IMR-90 (cell line): Measurements from ENCODE around the gene PNRC2.

Experiments used
- CEBPB ChIP-seq: IDR thresholded peaks from 2 replicates; pipeline ENCODE4 v1.6.1; 2012; ENCODE audit warnings: low read depth, low read length, improper control_type of control experiment
- CHD1 ChIP-seq: IDR thresholded peaks from 2 replicates; pipeline ENCODE4 v1.6.1; 2012; ENCODE audit warnings: low read depth, low read length, improper control_type of control experiment
- FOS ChIP-seq: fragments of 150-350 bp; IDR thresholded peaks from 2 replicates; pipeline ENCODE4 v1.6.1; 2016; ENCODE audit warnings: low read depth, low read length
- MAFK ChIP-seq: IDR thresholded peaks from 2 replicates; pipeline ENCODE4 v1.6.1; 2012; ENCODE audit warnings: low read depth, low read length, improper control_type of control experiment
- MXI1 ChIP-seq: IDR thresholded peaks from 2 replicates; pipeline ENCODE4 v1.6.1; 2012; ENCODE audit warnings: low read depth, mild to moderate bottlenecking, low read length, moderate library complexity, borderline replicate concordance
- NFE2L2 ChIP-seq: fragments of 150-350 bp; IDR thresholded peaks from 2 replicates; pipeline ENCODE4 v1.6.1; 2016; ENCODE audit warnings: low read depth, mild to moderate bottlenecking, low read length
- POLR2A ChIP-seq: IDR thresholded peaks from 2 replicates; pipeline ENCODE4 v1.6.1; 2012; ENCODE audit warnings: mild to moderate bottlenecking, low read depth, low read length
- RAD21 ChIP-seq: IDR thresholded peaks from 2 replicates; pipeline ENCODE4 v1.6.1; 2012; ENCODE audit warnings: low read length, improper control_type of control experiment
- RCOR1 ChIP-seq: IDR thresholded peaks from 2 replicates; pipeline ENCODE4 v1.6.1; 2012; ENCODE audit warnings: mild to moderate bottlenecking, low read length, improper control_type of control experiment; ENCODE audit not compliant: insufficient replicate concordance
- SMC3 ChIP-seq: fragments of 150-350 bp; IDR thresholded peaks from 2 replicates; pipeline ENCODE4 v1.6.1; 2016; ENCODE audit warnings: low read depth, mild to moderate bottlenecking, antibody characterized with exemption, low read length, moderate library complexity
- TF ChIP-seq, protein P1 (sequence below): conservative IDR thresholded peaks from 2 replicates; pipeline ENCODE4 v1.5.1; 2012; ENCODE audit warnings: mild to moderate bottlenecking, low read depth, low read length, improper control_type of control experiment
- TF ChIP-seq, protein P2 (sequence below): fragments of 150-350 bp; IDR thresholded peaks from 2 replicates; pipeline ENCODE4 v1.6.1; 2017; ENCODE audit warnings: mild to moderate bottlenecking, antibody characterized with exemption, low read length, low read depth
- TF ChIP-seq, protein P3 (sequence below): fragments of 150-350 bp; IDR thresholded peaks from 2 replicates; pipeline ENCODE4 v1.6.1; 2016; ENCODE audit warnings: low read depth, mild to moderate bottlenecking, low read length, moderate library complexity, borderline replicate concordance

DNA sequence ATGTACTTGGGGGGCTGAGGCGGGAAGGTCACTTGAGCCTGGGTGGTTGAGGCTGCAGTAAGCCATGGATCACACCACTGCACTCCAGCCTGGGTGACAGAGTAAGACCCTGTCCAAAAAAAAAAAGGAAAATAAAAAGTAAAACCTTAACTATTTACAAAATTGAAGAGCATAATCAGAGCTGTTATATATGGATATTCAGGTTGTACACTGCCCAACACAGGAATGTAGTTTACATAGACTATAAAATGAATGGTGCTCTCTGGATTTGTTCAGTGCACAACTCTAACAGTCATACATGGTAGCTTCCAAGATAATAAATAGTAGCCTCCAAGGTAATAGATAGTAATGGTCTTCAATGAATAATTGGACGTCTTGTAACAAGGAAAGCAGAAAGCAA lies 43.1 kb downstream of the PNRC2 start:
- TF ChIP-seq, protein P1, sequence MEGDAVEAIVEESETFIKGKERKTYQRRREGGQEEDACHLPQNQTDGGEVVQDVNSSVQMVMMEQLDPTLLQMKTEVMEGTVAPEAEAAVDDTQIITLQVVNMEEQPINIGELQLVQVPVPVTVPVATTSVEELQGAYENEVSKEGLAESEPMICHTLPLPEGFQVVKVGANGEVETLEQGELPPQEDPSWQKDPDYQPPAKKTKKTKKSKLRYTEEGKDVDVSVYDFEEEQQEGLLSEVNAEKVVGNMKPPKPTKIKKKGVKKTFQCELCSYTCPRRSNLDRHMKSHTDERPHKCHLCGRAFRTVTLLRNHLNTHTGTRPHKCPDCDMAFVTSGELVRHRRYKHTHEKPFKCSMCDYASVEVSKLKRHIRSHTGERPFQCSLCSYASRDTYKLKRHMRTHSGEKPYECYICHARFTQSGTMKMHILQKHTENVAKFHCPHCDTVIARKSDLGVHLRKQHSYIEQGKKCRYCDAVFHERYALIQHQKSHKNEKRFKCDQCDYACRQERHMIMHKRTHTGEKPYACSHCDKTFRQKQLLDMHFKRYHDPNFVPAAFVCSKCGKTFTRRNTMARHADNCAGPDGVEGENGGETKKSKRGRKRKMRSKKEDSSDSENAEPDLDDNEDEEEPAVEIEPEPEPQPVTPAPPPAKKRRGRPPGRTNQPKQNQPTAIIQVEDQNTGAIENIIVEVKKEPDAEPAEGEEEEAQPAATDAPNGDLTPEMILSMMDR, result no peak
- no peak for TF ChIP-seq POLR2A
- TF ChIP-seq RAD21, result no peak
- no peak for TF ChIP-seq NFE2L2
- no peak for TF ChIP-seq CEBPB
- no peak for TF ChIP-seq MAFK
- TF ChIP-seq, protein P2, sequence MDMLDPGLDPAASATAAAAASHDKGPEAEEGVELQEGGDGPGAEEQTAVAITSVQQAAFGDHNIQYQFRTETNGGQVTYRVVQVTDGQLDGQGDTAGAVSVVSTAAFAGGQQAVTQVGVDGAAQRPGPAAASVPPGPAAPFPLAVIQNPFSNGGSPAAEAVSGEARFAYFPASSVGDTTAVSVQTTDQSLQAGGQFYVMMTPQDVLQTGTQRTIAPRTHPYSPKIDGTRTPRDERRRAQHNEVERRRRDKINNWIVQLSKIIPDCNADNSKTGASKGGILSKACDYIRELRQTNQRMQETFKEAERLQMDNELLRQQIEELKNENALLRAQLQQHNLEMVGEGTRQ, result no peak
- TF ChIP-seq CHD1, result no peak
- TF ChIP-seq FOS, result no peak
- TF ChIP-seq MXI1, result no peak
- no peak for TF ChIP-seq RCOR1
- TF ChIP-seq SMC3, result no peak
- TF ChIP-seq, protein P3, sequence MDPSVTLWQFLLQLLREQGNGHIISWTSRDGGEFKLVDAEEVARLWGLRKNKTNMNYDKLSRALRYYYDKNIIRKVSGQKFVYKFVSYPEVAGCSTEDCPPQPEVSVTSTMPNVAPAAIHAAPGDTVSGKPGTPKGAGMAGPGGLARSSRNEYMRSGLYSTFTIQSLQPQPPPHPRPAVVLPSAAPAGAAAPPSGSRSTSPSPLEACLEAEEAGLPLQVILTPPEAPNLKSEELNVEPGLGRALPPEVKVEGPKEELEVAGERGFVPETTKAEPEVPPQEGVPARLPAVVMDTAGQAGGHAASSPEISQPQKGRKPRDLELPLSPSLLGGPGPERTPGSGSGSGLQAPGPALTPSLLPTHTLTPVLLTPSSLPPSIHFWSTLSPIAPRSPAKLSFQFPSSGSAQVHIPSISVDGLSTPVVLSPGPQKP, result no peak
